ENCODE measurements around the gene FGF14.

Gene FGF14

DNA sequence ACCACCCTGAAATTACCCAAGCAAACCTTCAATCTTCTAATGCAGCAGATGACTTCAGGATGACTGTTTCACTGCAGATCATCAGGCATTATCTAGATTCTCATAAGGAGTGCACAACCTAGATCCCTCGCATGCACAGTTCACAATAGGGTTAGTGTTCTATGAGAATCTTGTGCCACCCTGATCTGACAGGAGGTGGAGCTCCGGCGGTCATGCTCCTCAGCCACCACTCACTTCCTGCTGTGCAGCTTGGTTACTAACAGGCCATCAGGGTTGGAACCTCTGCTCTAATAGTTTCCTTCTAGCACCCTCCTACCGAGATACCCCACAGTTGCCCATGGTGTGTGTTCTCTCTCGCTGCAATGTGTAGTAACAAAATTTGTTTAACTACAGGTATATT lies 442.8 kb downstream of the FGF14 start:
- Histone ChIP-seq H3K9ac (ENCODE audit: low read length) (no peak overlapping the region), H3K27ac (ENCODE audit: low read length) (no peak overlapping the region), H3K4me3 (ENCODE audit: low read length) (no peak overlapping the region), H3K27me3 (ENCODE audit: low read depth, low read length) (no peaks in the 10 kb centered on the region), H3K4me2 (ENCODE audit: low read length) (no peak overlapping the region), H3K79me2 (ENCODE audit: low read length) (no peaks in the 10 kb centered on the region), H2AFZ (ENCODE audit: low read depth, low read length) (no peak overlapping the region), H3K36me3 (replicated peaks; ENCODE audit: low read depth, low read length) (no peaks in the 10 kb centered on the region), H4K20me1 (ENCODE audit: insufficient read depth, low read length) (no peaks in the 10 kb centered on the region), H3K9me3 (ENCODE audit: insufficient read depth, low read length) (no peaks in the 10 kb centered on the region), H3K4me1 (ENCODE audit: low read length) (peaks cover 2% of the 10 kb centered on the region; the same call in 1 of the 2 replicates)
- TF ChIP-seq, protein P1, sequence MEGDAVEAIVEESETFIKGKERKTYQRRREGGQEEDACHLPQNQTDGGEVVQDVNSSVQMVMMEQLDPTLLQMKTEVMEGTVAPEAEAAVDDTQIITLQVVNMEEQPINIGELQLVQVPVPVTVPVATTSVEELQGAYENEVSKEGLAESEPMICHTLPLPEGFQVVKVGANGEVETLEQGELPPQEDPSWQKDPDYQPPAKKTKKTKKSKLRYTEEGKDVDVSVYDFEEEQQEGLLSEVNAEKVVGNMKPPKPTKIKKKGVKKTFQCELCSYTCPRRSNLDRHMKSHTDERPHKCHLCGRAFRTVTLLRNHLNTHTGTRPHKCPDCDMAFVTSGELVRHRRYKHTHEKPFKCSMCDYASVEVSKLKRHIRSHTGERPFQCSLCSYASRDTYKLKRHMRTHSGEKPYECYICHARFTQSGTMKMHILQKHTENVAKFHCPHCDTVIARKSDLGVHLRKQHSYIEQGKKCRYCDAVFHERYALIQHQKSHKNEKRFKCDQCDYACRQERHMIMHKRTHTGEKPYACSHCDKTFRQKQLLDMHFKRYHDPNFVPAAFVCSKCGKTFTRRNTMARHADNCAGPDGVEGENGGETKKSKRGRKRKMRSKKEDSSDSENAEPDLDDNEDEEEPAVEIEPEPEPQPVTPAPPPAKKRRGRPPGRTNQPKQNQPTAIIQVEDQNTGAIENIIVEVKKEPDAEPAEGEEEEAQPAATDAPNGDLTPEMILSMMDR (IDR thresholded peaks at IDR 0.05; ENCODE audit: low read depth, low read length) = no peak
- TF ChIP-seq EZH2phosphoT487 (IDR thresholded peaks at IDR 0.05; ENCODE audit: low read depth) = no peak

GRCh38 chr13:101955764-101956163 lies 446.1 kb downstream of the FGF14 start:
- no peak overlapping the region for H3K27ac ChIP-seq (ENCODE audit: low read length)
- H3K9me3 ChIP-seq (ENCODE audit: insufficient read depth, low read length) = no peaks in the 10 kb centered on the region
- no peaks in the 10 kb centered on the region for H3K27me3 ChIP-seq (ENCODE audit: low read depth, low read length)
- H3K36me3 ChIP-seq (replicated peaks; ENCODE audit: low read depth, low read length) = no peaks in the 10 kb centered on the region
- no peak overlapping the region for H3K9ac ChIP-seq (ENCODE audit: low read length)
- H3K79me2 ChIP-seq (ENCODE audit: low read length) = no peaks in the 10 kb centered on the region
- H3K4me1 ChIP-seq (ENCODE audit: low read length) = peaks cover 2% of the 10 kb centered on the region; the same call in 1 of the 2 replicates
- peak overlapping the region; percentile 49 for H2AFZ ChIP-seq (ENCODE audit: low read depth, low read length)
- peak overlapping the region; percentile 33 for H3K4me3 ChIP-seq (ENCODE audit: low read length)
- TF ChIP-seq EZH2phosphoT487 (IDR thresholded peaks at IDR 0.05; ENCODE audit: low read depth) = no peak
- TF ChIP-seq, protein P1 (IDR thresholded peaks at IDR 0.05; ENCODE audit: low read depth, low read length) = no peak
- peak overlapping the region; percentile 37 for H3K4me2 ChIP-seq (ENCODE audit: low read length)
- H4K20me1 ChIP-seq (ENCODE audit: insufficient read depth, low read length) = no peaks in the 10 kb centered on the region

DNA sequence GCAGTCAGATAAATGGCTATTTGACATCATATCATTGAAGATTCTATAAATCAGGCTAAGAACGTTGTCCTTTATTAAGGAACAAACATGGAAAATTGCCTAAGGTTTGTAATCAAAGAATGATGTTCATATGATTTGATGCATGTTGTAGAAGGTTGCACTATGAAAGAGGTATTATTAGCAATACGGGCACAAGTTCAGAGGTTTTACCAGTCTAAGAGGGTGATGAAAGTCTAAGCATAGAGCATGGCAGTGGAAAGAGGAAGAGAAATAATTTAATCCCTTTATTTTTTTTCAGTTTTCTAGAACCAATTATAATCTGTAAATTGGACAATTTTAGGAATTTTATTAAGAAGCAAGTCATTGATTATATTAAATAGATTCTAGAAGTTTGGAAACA lies 450.7 kb downstream of the FGF14 start:
- Histone ChIP-seq H3K4me2 (ENCODE audit: low read length) (no peak overlapping the region), H3K9me3 (ENCODE audit: insufficient read depth, low read length) (no peaks in the 10 kb centered on the region), H3K4me1 (ENCODE audit: low read length) (peaks cover 2% of the 10 kb centered on the region; the same call in 1 of the 2 replicates), H3K4me3 (ENCODE audit: low read length) (no peak overlapping the region), H3K79me2 (ENCODE audit: low read length) (no peaks in the 10 kb centered on the region), H3K27ac (ENCODE audit: low read length) (no peak overlapping the region), H3K36me3 (replicated peaks; ENCODE audit: low read depth, low read length) (no peaks in the 10 kb centered on the region), H4K20me1 (ENCODE audit: insufficient read depth, low read length) (no peaks in the 10 kb centered on the region), H3K27me3 (ENCODE audit: low read depth, low read length) (no peaks in the 10 kb centered on the region), H3K9ac (ENCODE audit: low read length) (no peak overlapping the region), H2AFZ (ENCODE audit: low read depth, low read length) (no peak overlapping the region)
- TF ChIP-seq, protein P1 (IDR thresholded peaks at IDR 0.05; ENCODE audit: low read depth, low read length) = no peak
- TF ChIP-seq EZH2phosphoT487 (IDR thresholded peaks at IDR 0.05; ENCODE audit: low read depth) = no peak

DNA sequence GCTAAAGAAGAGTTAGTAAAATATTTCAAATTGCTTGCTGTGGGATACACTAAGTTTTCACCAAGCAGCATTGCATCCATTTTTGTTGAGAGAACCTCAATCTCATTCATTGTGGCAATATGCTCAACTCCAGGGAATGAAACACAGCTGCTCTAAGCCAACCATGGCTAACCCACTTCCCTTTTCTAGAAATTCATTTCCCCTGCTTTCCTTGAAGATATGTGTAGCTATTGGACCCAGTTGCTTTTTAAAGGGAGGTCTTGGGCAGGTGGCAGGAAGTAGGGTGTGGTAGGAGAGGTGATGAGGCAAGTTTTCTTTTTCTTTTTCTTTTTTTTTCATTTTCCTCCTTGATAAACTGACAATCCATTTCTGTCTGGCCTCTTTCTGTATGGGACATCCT lies 452.2 kb downstream of the FGF14 start:
- no peak overlapping the region for H3K4me3 ChIP-seq (ENCODE audit: low read length)
- H4K20me1 ChIP-seq (ENCODE audit: insufficient read depth, low read length) = no peaks in the 10 kb centered on the region
- no peaks in the 10 kb centered on the region for H3K27me3 ChIP-seq (ENCODE audit: low read depth, low read length)
- H3K4me1 ChIP-seq (ENCODE audit: low read length) = no peaks in the 10 kb centered on the region
- H3K9me3 ChIP-seq (ENCODE audit: insufficient read depth, low read length) = no peaks in the 10 kb centered on the region
- no peaks in the 10 kb centered on the region for H3K79me2 ChIP-seq (ENCODE audit: low read length)
- H3K27ac ChIP-seq (ENCODE audit: low read length) = no peak overlapping the region
- no peak overlapping the region for H2AFZ ChIP-seq (ENCODE audit: low read depth, low read length)
- H3K4me2 ChIP-seq (ENCODE audit: low read length) = no peak overlapping the region
- H3K36me3 ChIP-seq (replicated peaks; ENCODE audit: low read depth, low read length) = no peaks in the 10 kb centered on the region
- H3K9ac ChIP-seq (ENCODE audit: low read length) = no peak overlapping the region
- TF ChIP-seq, protein P1 (IDR thresholded peaks at IDR 0.05; ENCODE audit: low read depth, low read length) = no peak
- no peak for TF ChIP-seq EZH2phosphoT487 (IDR thresholded peaks at IDR 0.05; ENCODE audit: low read depth)
